ENCODE measurements around the gene SUN3. TPM values are rescaled to one million over a fixed set of nuclear protein-coding genes. Genes with fewer than 3 reads are reported as not detected.

Gene SUN3
- total RNA-seq, 1 experiment from 2014 or later, result not detected

DNA sequence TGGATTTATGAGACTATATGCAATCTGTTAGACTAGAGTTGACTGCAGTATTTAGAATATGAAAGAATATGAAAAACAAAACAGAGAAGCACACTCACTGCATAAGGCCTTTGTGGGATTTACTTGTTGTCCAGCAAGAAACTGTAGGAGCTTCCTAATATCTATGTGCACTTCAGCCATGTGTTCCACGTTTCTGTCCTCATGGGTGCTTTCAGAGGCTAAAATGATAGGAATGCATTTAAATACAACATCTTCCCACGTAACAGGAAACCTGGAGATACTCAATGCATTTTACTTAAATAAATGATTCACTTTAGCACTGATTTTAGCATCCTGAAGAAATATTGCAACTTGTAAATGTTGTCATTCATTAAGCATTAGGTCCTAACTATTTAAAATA lies 61.2 kb downstream of the SUN3 start:
- Histone ChIP-seq H2BK120ac (ENCODE audit: low read depth, low read length, poor library complexity, severe bottlenecking) (no peak overlapping the region), H3K9ac (ENCODE audit: extremely low read depth, insufficient read length, low read length) (no peak overlapping the region), H3K56ac (ENCODE audit: insufficient read length, low read depth, low read length) (no peak overlapping the region), H3K18ac (ENCODE audit: insufficient read length, low read depth, low read length) (no peak overlapping the region), H3K4ac (ENCODE audit: low read depth, low read length) (no peak overlapping the region), H2BK5ac (ENCODE audit: insufficient read length, low read length) (no peak overlapping the region), H2BK15ac (ENCODE audit: low read depth, low read length) (no peak overlapping the region), H3K14ac (ENCODE audit: insufficient read depth, low read length) (no peak overlapping the region), H3K27ac (ENCODE audit: insufficient read length, low read depth, low read length) (no peak overlapping the region), H3K4me1 (ENCODE audit: insufficient read depth, low read length) (no peaks in the 10 kb centered on the region), H3K23me2 (ENCODE audit: insufficient read length, low read depth, low read length, poor library complexity, severe bottlenecking) (no peaks in the 10 kb centered on the region), H2BK12ac (ENCODE audit: insufficient read length, low read depth, low read length) (no peak overlapping the region), H2BK20ac (ENCODE audit: low read depth, low read length, poor library complexity, severe bottlenecking) (no peak overlapping the region), H3K79me2 (ENCODE audit: insufficient read depth, low read length) (no peaks in the 10 kb centered on the region), H2AFZ (ENCODE audit: low read length) (no peak overlapping the region), H2AK5ac (ENCODE audit: insufficient read length, low read length) (no peak overlapping the region), H3K4me2 (ENCODE audit: insufficient read depth, insufficient read length, low read length) (no peak overlapping the region), H3T11ph (ENCODE audit: low read length) (no peak overlapping the region), H3K9me3 (ENCODE audit: control insufficient read depth, low read depth, low read length) (no peaks in the 10 kb centered on the region), H4K5ac (ENCODE audit: insufficient read length, low read depth, low read length) (no peak overlapping the region), H3K79me1 (ENCODE audit: insufficient read depth, low read depth, low read length, poor library complexity, severe bottlenecking) (no peaks in the 10 kb centered on the region), H4K91ac (ENCODE audit: insufficient read length, low read depth, low read length) (no peak overlapping the region), H4K20me1 (ENCODE audit: control insufficient read depth, insufficient read depth, insufficient read length) (no peaks in the 10 kb centered on the region), H3K23ac (ENCODE audit: insufficient read length, low read depth, low read length) (no peak overlapping the region), H4K8ac (replicated peaks; ENCODE audit: insufficient read length, low read depth, low read length) (no peak overlapping the region), H3K27me3 (ENCODE audit: insufficient read depth, low read length) (no peaks in the 10 kb centered on the region)
- Mint-ChIP-seq H3K27me3 (ENCODE audit: low read depth) (no peaks in the 10 kb centered on the region), H3K9me3 (no peaks in the 10 kb centered on the region; a peak in 2 of 5 replicates), H3K4me1 (peaks cover 8 to 11% of the 10 kb centered on the region in 2 experiments), H3K36me3 (ENCODE audit: insufficient read depth in 1 of 3, low read depth in 3 of 3) (peaks cover 48 to 90% (median 81%) of the 10 kb centered on the region in 3 experiments), H3K27ac (no peak overlapping the region), H3K4me3 (no peak overlapping the region)
- WGBS (ENCODE audit: extremely low coverage, insufficient read length, low lambda C conversion rate), result no CpG with 5 or more reads among the region's 2 CpGs
- no peak for DNase-seq
- TF ChIP-seq, protein P1, sequence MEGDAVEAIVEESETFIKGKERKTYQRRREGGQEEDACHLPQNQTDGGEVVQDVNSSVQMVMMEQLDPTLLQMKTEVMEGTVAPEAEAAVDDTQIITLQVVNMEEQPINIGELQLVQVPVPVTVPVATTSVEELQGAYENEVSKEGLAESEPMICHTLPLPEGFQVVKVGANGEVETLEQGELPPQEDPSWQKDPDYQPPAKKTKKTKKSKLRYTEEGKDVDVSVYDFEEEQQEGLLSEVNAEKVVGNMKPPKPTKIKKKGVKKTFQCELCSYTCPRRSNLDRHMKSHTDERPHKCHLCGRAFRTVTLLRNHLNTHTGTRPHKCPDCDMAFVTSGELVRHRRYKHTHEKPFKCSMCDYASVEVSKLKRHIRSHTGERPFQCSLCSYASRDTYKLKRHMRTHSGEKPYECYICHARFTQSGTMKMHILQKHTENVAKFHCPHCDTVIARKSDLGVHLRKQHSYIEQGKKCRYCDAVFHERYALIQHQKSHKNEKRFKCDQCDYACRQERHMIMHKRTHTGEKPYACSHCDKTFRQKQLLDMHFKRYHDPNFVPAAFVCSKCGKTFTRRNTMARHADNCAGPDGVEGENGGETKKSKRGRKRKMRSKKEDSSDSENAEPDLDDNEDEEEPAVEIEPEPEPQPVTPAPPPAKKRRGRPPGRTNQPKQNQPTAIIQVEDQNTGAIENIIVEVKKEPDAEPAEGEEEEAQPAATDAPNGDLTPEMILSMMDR (conservative IDR thresholded peaks at IDR 0.05), result no peak
